Kidney (tissue), 14 donors: ENCODE measurements around the gene NCDN. TPM values are rescaled to one million over a fixed set of nuclear protein-coding genes. Genes with fewer than 3 reads are reported as not detected.
A peak's percentile ranks its signal among the peaks of the same experiment; 100 is the strongest.

ENCODE experiments used
- DNase-seq, 5 donors: peaks; one replicate each; pipeline ENCODE4 v3.0.0-alpha.2; 2013 to 2020
- FAIRE-seq: peaks from 2 replicates; lab custom pipeline; 2012; peaks lifted over from hg19 to GRCh38; lab: Jason Lieb, UNC
- H3K27ac ChIP-seq, 2 donors: one replicate each; pipeline ENCODE4 v1.7.0; 2013; ENCODE audit warnings: low read depth in 2 of 2, low read length in 2 of 2, inconsistent platforms in 1 of 2
- H3K27me3 ChIP-seq: one replicate; pipeline ENCODE4 v1.7.1; 2013; ENCODE audit warnings: low read length, inconsistent platforms; ENCODE audit not compliant: control insufficient read depth, insufficient read depth
- H3K36me3 ChIP-seq, 3 donors: one replicate each; pipeline versions ENCODE4 v1.7.0 to v1.7.1; 2013; ENCODE audit warnings: low read length in 3 of 3, control low read depth in 1 of 3, inconsistent platforms in 1 of 3; ENCODE audit not compliant: insufficient read depth in 3 of 3, control insufficient read depth in 2 of 3
- H3K4me1 ChIP-seq, 3 donors: one replicate each; pipeline versions ENCODE4 v1.7.0 to v1.7.1; 2013; ENCODE audit warnings: low read length in 3 of 3, inconsistent platforms in 1 of 3, low read depth in 1 of 3; ENCODE audit not compliant: control insufficient read depth in 2 of 3, insufficient read depth in 2 of 3
- H3K4me3 ChIP-seq, 3 donors: one replicate each; pipeline versions ENCODE4 v1.7.0 to v1.8.1; 2013; ENCODE audit warnings: low read length in 3 of 3, control low read depth in 1 of 3, inconsistent platforms in 1 of 3
- H3K9ac ChIP-seq, 3 donors: one replicate each; pipeline versions ENCODE4 v1.7.0 to v1.7.1; 2013; ENCODE audit warnings: low read length in 3 of 3, control low read depth in 1 of 3, inconsistent platforms in 1 of 3
- H3K9me3 ChIP-seq, 3 donors: one replicate each; pipeline versions ENCODE4 v1.7.0 to v1.7.1; 2013; ENCODE audit warnings: low read length in 3 of 3, control low read depth in 1 of 3, inconsistent platforms in 1 of 3; ENCODE audit not compliant: control insufficient read depth in 2 of 3, insufficient read depth in 1 of 3
- intact Hi-C: fragments of 100-400 bp; cut with DNase I; formaldehyde crosslinking; loops from one replicate; pipeline ENCODE4 v1.11.1; 2022
- polyA plus RNA-seq: library from polyadenylated mRNA; stranded (reverse); fragments of 350-450 nt; fragmentation: Illumina TruSeq; extraction: RNeasy Lipid Tissue Mini Kit (QIAGEN cat#74804); gene quantifications from one replicate; pipeline ENCODE4 v1.2.3, GENCODE V29; 2014; ENCODE audit warnings: low read depth, low replicate concordance; ENCODE audit not compliant: insufficient read depth
- total RNA-seq: library from RNA; stranded (reverse); fragmentation: NEBNext Ultra II Directional; extraction: Animal tissue kit (Norgen Biotek cat#: 25700); gene quantifications from one replicate; pipeline ENCODE4 v1.2.1, GENCODE V29; 2021
- TF ChIP-seq, protein P1 (sequence below): IDR thresholded peaks from 3 replicates; pipeline ENCODE4 v1.5.1; 2012; ENCODE audit warnings: mild to moderate bottlenecking, moderate library complexity, borderline replicate concordance; ENCODE audit not compliant: insufficient read depth; ENCODE audit errors: extremely low read depth
- donor health status: control.
- donor health status: control.
- donor health status: control.
- donor health status: control.
- donor health status: control.
- donor health status: DM: yes; HTN: yes; CAD: no.
- donor health status: Normal renal cell carcinoma (clear cell type).

The NCDN gene
- total and polyA plus RNA-seq, 2 donors from 2014 or later, result 14.3 to 22.4 TPM

DNA sequence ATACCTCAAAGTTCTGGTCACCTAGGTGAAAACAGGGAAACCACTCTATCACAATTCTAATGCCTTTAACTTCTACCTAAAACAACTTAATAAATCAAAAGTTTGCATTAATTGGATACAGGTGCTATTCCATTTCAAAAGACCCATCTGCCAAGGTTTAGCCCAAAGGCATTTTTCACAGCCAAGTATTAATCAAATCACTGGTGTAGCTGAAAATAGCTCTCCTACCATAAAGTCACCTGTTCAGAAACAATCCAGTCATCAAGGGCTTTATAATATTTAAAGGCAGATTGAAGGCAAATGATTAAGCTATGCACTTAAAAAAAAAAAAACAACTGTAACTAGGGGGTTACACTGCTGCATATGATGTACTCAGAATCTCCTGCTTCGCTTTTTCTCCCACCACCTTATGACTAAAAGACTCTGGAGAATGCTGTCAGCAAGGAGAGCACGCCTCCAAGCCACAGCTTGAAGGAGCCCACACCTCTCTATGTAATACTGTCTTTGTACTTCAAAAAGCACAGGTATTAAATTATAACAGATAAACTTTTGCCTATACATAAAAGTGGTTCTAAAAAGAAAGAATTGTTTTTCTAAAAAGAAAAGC, 20.9 kb upstream of the NCDN start:
- H3K4me3 ChIP-seq, result peak overlapping the region in 1 of 3 donors; percentile 1
- H3K9ac ChIP-seq, result no peak overlapping the region
- H3K27ac ChIP-seq, result no peak overlapping the region
- H3K9me3 ChIP-seq, result no peaks in the 10 kb centered on the region
- FAIRE-seq (no peak), DNase-seq (no peak)
- H3K27me3 ChIP-seq, result no peaks in the 10 kb centered on the region
- TF ChIP-seq, protein P1, sequence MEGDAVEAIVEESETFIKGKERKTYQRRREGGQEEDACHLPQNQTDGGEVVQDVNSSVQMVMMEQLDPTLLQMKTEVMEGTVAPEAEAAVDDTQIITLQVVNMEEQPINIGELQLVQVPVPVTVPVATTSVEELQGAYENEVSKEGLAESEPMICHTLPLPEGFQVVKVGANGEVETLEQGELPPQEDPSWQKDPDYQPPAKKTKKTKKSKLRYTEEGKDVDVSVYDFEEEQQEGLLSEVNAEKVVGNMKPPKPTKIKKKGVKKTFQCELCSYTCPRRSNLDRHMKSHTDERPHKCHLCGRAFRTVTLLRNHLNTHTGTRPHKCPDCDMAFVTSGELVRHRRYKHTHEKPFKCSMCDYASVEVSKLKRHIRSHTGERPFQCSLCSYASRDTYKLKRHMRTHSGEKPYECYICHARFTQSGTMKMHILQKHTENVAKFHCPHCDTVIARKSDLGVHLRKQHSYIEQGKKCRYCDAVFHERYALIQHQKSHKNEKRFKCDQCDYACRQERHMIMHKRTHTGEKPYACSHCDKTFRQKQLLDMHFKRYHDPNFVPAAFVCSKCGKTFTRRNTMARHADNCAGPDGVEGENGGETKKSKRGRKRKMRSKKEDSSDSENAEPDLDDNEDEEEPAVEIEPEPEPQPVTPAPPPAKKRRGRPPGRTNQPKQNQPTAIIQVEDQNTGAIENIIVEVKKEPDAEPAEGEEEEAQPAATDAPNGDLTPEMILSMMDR, result no peak
- intact Hi-C loops, result no loop called here
- peaks cover 0 to 23% (median 13%) of the 10 kb centered on the region in 3 donors for H3K4me1 ChIP-seq
- no peaks in the 10 kb centered on the region for H3K36me3 ChIP-seq

DNA sequence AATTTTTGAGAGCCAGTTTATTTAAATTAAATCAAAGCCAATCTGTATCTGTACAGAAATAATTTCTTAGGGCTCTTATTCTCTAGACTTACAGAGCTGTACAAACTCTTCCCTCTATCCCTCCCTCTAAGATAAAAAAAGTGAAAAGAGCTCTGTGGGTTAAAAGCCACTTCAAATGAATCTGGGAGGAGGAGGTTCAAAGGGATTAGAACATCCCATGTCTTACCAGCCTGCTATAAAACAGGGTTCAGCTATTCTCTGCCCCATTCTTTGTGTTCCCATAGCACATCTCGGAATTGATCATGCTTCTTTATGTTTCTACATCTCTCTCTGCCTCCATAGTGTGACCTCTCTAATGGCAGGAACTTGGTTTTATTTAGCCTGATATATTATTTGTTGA, 19.8 kb upstream of the NCDN start:
- Histone ChIP-seq H3K9ac (no peak overlapping the region), H3K27me3 (no peaks in the 10 kb centered on the region), H3K4me1 (peaks cover 0 to 23% (median 10%) of the 10 kb centered on the region in 3 donors), H3K27ac (no peak overlapping the region), H3K4me3 (no peak overlapping the region), H3K9me3 (no peaks in the 10 kb centered on the region), H3K36me3 (peaks cover 0 to 2% (median 0%) of the 10 kb centered on the region in 3 donors)
- intact Hi-C loops, result no loop called here
- DNase-seq (no peak), FAIRE-seq (no peak)
- TF ChIP-seq, protein P1, result no peak

DNA sequence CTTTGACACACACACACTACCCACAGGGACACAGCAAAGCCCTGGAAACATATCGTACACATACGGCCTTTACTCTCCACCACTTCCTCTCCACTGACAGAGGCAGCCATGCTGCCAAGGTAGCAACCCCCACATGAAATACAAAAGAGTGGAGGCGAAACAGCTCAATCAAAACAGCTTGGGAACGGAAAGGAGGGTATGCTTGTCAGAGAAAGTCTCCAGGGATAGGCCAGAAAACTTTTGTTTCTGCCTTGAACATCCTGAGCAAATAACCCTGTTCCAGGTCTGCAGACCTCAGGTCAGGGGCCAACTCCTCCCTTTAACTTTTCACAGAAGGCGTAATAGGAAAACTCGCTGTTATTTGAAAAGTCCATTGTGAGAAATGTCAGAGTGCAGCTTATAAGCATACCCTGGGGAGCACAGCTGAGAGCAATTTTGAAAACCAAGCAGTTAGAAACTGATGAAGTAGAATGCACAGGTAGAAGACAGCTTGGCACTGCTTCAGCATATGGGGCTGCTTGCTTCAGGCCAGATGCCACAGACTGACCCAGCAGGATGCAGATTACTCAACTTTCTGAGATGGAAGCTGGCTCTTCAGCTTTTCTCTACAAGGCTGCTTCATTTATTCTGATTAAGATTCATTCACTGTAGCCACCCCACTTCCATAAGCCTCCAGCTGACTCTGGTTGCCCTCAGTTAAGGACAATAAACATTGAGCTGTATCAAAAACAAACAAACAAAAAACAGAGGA, 18.4 kb upstream of the NCDN start:
- Histone ChIP-seq H3K4me1 (peaks cover 2 to 28% (median 10%) of the 10 kb centered on the region in 3 donors), H3K27me3 (no peaks in the 10 kb centered on the region), H3K9me3 (no peaks in the 10 kb centered on the region), H3K4me3 (no peak overlapping the region), H3K27ac (no peak overlapping the region), H3K36me3 (peaks cover 0 to 2% (median 0%) of the 10 kb centered on the region in 3 donors), H3K9ac (no peak overlapping the region)
- TF ChIP-seq, protein P1, result no peak
- no peak for DNase-seq
- FAIRE-seq, result no peak
- intact Hi-C loops, result no loop called here
